GM12891 (cell line): Measurements from ENCODE around the gene SYT17.

Experiments
- PAX5 ChIP-seq: IDR thresholded peaks from 2 replicates; pipeline ENCODE4 v1.6.1; 2011; ENCODE audit warnings: low read length, moderate library complexity, mild to moderate bottlenecking; ENCODE audit not compliant: insufficient read depth, severe bottlenecking
- POLR2A ChIP-seq: IDR thresholded peaks from 2 replicates; pipeline ENCODE4 v1.6.1; 2011; ENCODE audit warnings: low read depth, low read length, control low read depth
- POLR2AphosphoS5 ChIP-seq: IDR thresholded peaks from 2 replicates; pipeline ENCODE4 v1.6.1; 2011; ENCODE audit warnings: low read depth, low read length, control low read depth
- POU2F2 ChIP-seq: IDR thresholded peaks from 2 replicates; pipeline ENCODE4 v1.6.1; 2011; ENCODE audit warnings: low read depth, mild to moderate bottlenecking, control low read depth, low read length, moderate library complexity
- SPI1 ChIP-seq: IDR thresholded peaks from 2 replicates; pipeline ENCODE4 v1.6.1; 2011; ENCODE audit warnings: low read depth, low read length, control low read depth
- TAF1 ChIP-seq: IDR thresholded peaks from 2 replicates; pipeline ENCODE4 v1.6.1; 2011; ENCODE audit warnings: low read depth, low read length, control low read depth

DNA sequence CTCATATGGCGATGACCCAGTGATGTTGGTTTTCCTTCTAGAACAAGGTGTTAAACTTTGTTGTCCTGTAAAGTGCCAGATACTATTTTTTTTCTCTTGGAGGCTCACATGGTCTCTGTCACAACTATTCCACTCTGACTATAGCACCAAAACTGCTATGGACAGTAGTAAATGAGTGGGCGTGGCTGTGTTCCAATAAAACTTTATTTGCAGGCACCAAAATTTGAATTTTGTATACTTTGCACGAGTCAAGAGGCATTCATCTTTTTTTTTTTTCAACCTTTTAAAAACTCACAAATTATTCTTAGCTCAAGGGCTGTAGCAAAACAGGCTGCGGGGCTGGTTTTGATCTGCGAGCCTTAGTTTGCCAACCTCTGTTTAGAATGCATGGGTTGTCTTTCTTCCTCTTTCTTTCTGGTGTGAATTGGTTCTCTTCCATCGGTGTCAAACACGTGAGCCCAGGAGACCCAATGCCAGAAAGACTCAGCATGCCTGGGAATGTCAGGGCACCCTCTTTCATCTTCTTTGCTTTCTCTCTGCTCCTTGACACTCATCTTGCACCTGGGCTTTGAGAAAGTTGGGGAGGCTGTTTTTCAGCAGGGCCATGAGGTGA lies 2.1 kb downstream of the SYT17 start:
- TF ChIP-seq POLR2A (no peak), TAF1 (no peak), POLR2AphosphoS5 (no peak), PAX5 (no peak), SPI1 (no peak), POU2F2 (no peak)
